AG09319 (cell line): ENCODE results near the gene NDUFC1.

Experiments used
- DNase-seq: peaks from one replicate; pipeline ENCODE4 v3.0.0-alpha.2; 2010; ENCODE audit warnings: low read depth; ENCODE audit errors: extremely low read depth
- TF ChIP-seq, protein P1 (sequence below): IDR thresholded peaks from 2 replicates; pipeline ENCODE4 v1.5.1; 2011; ENCODE audit warnings: low read depth, mild to moderate bottlenecking, inconsistent platforms, low read length, moderate library complexity

NDUFC1 gene

DNA sequence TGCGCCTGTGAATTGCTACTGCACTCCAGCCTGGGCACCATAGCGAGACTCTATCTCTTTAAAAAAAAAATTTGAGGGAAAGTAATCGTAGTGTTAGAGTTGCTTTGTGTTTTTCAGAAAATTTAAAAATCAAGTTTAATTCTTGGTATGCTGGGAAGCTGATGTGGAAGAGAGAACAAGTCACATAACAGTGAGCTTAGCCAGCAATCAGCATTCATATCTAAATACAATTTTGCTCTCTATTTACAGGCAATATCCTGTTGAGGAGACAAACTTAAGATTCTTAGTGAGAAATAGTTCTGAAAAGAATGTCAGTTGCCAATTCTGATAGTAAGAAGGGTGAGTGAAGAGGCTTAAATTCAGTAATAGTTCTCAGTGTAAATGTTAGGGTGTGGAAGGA is 9.6 kb upstream of the NDUFC1 start:
- TF ChIP-seq, protein P1, sequence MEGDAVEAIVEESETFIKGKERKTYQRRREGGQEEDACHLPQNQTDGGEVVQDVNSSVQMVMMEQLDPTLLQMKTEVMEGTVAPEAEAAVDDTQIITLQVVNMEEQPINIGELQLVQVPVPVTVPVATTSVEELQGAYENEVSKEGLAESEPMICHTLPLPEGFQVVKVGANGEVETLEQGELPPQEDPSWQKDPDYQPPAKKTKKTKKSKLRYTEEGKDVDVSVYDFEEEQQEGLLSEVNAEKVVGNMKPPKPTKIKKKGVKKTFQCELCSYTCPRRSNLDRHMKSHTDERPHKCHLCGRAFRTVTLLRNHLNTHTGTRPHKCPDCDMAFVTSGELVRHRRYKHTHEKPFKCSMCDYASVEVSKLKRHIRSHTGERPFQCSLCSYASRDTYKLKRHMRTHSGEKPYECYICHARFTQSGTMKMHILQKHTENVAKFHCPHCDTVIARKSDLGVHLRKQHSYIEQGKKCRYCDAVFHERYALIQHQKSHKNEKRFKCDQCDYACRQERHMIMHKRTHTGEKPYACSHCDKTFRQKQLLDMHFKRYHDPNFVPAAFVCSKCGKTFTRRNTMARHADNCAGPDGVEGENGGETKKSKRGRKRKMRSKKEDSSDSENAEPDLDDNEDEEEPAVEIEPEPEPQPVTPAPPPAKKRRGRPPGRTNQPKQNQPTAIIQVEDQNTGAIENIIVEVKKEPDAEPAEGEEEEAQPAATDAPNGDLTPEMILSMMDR = no peak
- DNase-seq = no peak

DNA sequence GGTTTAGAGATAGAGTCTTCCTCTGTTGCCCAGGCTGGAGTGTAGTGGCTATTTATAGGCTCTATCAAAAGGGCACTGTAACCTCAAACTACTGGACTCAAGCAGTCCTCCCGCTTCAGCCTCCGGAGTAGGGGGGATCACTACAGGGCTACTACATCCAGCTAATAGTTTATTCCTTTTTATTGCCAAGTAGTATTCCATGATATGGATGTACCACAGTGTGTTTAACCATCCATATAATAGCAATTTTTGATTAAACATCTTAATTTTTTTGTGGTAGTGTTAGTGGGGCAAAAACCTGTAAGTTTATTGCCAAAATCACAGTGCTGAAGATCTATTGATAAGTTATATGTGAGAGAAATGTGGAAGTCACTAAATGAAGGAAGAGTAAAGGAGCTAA is 2.6 kb upstream of the NDUFC1 start:
- TF ChIP-seq, protein P1 = no peak
- DNase-seq = no peak

GRCh38 chr4:139301113-139301820 is 1.0 kb downstream of the NDUFC1 start, which contains the start of gene NAA15:
Gene NAA15 (plus strand): TSS chr4:139301505. CDS start chr4:139301778, 273 bp downstream.
- TF ChIP-seq, protein P1 = no peak

DNA sequence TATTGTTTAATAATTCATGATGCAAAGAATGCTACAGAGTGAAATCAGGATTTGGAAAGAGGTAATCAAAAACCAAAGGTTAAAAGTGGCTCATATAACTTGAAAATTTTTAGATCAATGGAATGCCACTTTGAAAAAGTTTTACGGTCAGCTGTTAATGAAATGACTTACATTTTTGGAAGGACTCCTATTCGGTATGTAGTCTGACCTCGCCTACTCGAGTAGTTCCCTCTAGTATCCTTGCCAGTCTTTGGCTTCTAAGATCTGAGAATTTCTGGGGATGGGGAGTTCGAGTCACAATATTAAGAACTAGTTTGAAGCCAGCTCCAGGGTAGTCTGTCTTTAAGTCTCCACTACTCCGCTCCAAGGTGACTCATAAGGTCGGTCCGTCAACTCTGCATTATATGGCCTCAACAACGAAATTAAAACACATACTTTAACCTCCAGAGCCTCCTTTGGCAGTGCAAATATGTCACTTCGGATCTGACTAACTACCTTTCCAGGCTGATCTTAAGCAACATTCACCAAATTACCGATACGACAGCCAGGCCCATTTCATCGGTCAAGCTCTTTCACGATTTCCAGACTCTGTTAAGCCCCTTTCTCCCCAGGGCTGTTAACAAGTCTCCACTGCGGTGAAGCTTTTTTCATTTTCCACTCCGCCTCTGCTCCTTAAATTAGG is 1.7 kb downstream of the NDUFC1 start:
- no peak for DNase-seq
- TF ChIP-seq, protein P1 = no peak

More at GRCh38 chr4:139301113-139301820, 1.0 kb downstream of the NDUFC1 start, which contains the start of gene NAA15:
- DNase-seq = peak; percentile 94

- DNase-seq = no peak
Observed at GRCh38 chr4:139299536-139299935, 2.7 kb downstream of the NDUFC1 start.

GRCh38 chr4:139297001-139297410 is 5.3 kb downstream of the NDUFC1 start:
- TF ChIP-seq, protein P1 = no peak
- DNase-seq = no peak

More at GRCh38 chr4:139299536-139299935, 2.7 kb downstream of the NDUFC1 start:
- TF ChIP-seq, protein P1 = no peak

- no peak for DNase-seq
- TF ChIP-seq, protein P1 = no peak
Observed at GRCh38 chr4:139295942-139296299, 6.4 kb downstream of the NDUFC1 start.
